Esophagus (tissue), 2 donors: Measurements from ENCODE around the gene PRSS8. TPM values are rescaled to one million over a fixed set of nuclear protein-coding genes. Genes with fewer than 3 reads are reported as not detected.
"Not testable (repeated sequence)": the region's sequence is repeated elsewhere in the genome, so short reads cannot be mapped to it uniquely, and the experiment has no call there.

ENCODE experiments used
- H3K27ac ChIP-seq, 2 donors: one replicate each; pipeline ENCODE4 v1.5.1; 2013; ENCODE audit warnings: low read depth in 2 of 2, mild to moderate bottlenecking in 2 of 2, inconsistent platforms in 1 of 2, low read length in 1 of 2, moderate library complexity in 1 of 2
- H3K27me3 ChIP-seq, 2 donors: one replicate each; pipeline ENCODE4 v1.6.1; 2013; ENCODE audit warnings: low read length in 2 of 2, control low read depth in 1 of 2, mild to moderate bottlenecking in 1 of 2; ENCODE audit not compliant: insufficient read depth in 2 of 2, control insufficient read depth in 1 of 2
- H3K36me3 ChIP-seq, 2 donors: one replicate each; pipeline ENCODE4 v1.6.1; 2013; ENCODE audit warnings: low read length in 1 of 2; ENCODE audit not compliant: control insufficient read depth in 2 of 2, insufficient read depth in 2 of 2
- H3K4me1 ChIP-seq, 2 donors: one replicate each; pipeline ENCODE4 v1.6.1; 2013; ENCODE audit warnings: low read length in 1 of 2; ENCODE audit not compliant: control insufficient read depth in 2 of 2, insufficient read depth in 2 of 2
- H3K4me3 ChIP-seq, 2 donors: one replicate each; pipeline ENCODE4 v1.5.1; 2013; ENCODE audit warnings: low read length in 2 of 2, mild to moderate bottlenecking in 2 of 2, low read depth in 1 of 2, moderate library complexity in 1 of 2
- H3K9me3 ChIP-seq, 2 donors: one replicate each; pipeline ENCODE4 v1.6.1; 2013; ENCODE audit warnings: mild to moderate bottlenecking in 2 of 2, low read depth in 1 of 2, low read length in 1 of 2, moderate library complexity in 1 of 2; ENCODE audit not compliant: control insufficient read depth in 2 of 2, insufficient read depth in 1 of 2
- WGBS, 2 donors: extraction: QIAGEN DNeasy Blood & Tissue Kit; methylation state at CpG; one replicate each; pipeline ENCODE4 v1.1.7; 2013; 5-methylcytosine and 5-hydroxymethylcytosine counted together
- polyA plus RNA-seq, 2 donors: library from polyadenylated mRNA; stranded (reverse); fragments of 200-250 nt; gene quantifications; one replicate each; pipeline ENCODE4 v1.2.3, GENCODE V29; 2013
- donor health status: healthy with polysubstance abuse.
- donor health status: Bipolar disorder and iron deficiency.

PRSS8 gene
- polyA plus RNA-seq, 2 donors = 64.3 to 201 TPM

GRCh38 chr16:31170048-31170447 is 34.5 kb upstream of the PRSS8 start:
- not testable (repeated sequence) for H3K36me3 ChIP-seq, H3K9me3 ChIP-seq, H3K4me3 ChIP-seq, H3K27ac ChIP-seq, H3K27me3 ChIP-seq, H3K4me1 ChIP-seq
- WGBS, 2 donors = no CpG with 5 or more reads among the region's 2 CpGs

GRCh38 chr16:31168848-31169247 is 33.3 kb upstream of the PRSS8 start:
- WGBS, 2 donors = 62 to 77% methylated on average over 2 of the region's 2 CpGs
- Histone ChIP-seq H3K27ac (no peak overlapping the region), H3K4me3 (no peak overlapping the region), H3K27me3 (no peaks in the 10 kb centered on the region), H3K9me3 (no peaks in the 10 kb centered on the region), H3K4me1 (no peaks in the 10 kb centered on the region), H3K36me3 (no peaks in the 10 kb centered on the region)

DNA sequence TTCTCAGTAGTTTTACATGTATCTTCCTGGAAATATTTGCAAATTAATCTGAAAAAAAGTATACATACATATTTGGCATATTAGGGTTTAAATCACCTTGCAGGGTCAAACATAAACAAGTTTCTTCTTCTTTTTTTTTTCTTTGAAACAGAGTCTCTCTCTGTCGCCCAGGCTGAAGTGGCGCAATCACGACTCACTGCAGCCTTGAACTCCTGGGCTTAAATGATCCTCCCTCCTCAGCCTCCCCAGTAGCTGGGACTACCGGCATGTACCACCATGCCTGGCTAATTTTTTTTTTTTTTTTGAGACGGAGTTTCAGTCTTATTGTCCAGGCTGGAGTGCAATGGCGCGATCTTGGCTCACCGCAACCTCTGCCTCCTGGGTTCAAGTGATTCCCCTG is 31.8 kb upstream of the PRSS8 start:
- no peaks in the 10 kb centered on the region for H3K27me3 ChIP-seq
- no peaks in the 10 kb centered on the region for H3K4me1 ChIP-seq
- H3K36me3 ChIP-seq = no peaks in the 10 kb centered on the region
- no peak overlapping the region for H3K4me3 ChIP-seq
- WGBS, 2 donors = 83 to 90% methylated on average over 8 of the region's 8 CpGs
- H3K27ac ChIP-seq = no peak overlapping the region
- no peaks in the 10 kb centered on the region for H3K9me3 ChIP-seq

DNA sequence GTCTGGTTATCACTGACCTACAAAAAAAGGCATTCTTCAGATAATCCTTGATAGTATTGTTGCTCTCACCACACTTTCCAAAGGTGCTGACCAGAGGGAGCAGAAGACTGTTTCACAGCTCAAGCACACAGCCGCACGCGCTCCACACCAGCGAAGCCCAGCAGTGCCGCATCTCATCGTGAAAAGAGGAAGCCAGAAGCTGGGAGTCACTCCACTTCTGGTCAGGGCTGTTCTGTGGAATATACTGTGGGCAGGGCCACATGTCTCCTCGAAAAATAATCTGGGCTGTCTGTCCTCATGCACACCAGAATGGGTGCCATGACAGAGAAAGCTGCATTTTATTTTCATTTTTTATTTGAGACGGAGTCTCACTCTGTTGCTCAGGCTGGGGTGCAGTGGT is 21.6 kb upstream of the PRSS8 start:
- Histone ChIP-seq H3K27me3 (no peaks in the 10 kb centered on the region), H3K4me3 (no peak overlapping the region)
- WGBS, 2 donors = 39 to 45% methylated on average over 8 of the region's 8 CpGs

DNA sequence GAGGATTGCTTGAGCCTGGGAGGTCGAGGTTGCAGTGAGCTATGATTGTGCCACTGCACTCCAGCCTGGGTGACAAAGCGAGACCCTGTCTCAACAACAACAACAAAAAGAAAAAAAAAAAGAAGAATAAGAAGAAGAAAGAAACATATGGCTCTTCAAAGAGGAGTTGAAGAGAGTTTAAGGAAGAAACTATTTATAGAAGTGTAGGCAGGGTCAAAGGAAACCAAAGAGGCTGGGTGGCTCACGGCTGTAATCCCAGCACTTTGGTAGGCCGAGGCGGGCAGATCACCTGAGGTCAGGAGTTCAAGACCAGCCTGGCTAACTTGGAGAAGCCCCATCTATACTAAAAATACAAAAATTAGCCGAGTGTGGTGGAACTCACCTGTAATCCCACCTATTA is 15.4 kb upstream of the PRSS8 start:
- WGBS, 2 donors = 86% methylated on average over 6 of the region's 6 CpGs
- H3K27me3 ChIP-seq, H3K9me3 ChIP-seq, H3K27ac ChIP-seq, H3K36me3 ChIP-seq, H3K4me1 ChIP-seq, H3K4me3 ChIP-seq: not testable (repeated sequence)

More for the DNA sequence above, 21.6 kb upstream of the PRSS8 start:
- H3K36me3 ChIP-seq = no peaks in the 10 kb centered on the region
- H3K27ac ChIP-seq = no peak overlapping the region
- no peaks in the 10 kb centered on the region for H3K9me3 ChIP-seq
- no peaks in the 10 kb centered on the region for H3K4me1 ChIP-seq

GRCh38 chr16:31149894-31150890 is 14.7 kb upstream of the PRSS8 start, which contains the start of gene PRSS36:
PRSS36 (minus strand) TSS chr16:31150066; CDS start chr16:31150035, 31 bp downstream.
- WGBS, 2 donors = 79 to 83% methylated on average over 11 of the region's 11 CpGs
- H3K4me1 ChIP-seq = peaks cover 4% of the 10 kb centered on the region in 2 donors
- H3K36me3 ChIP-seq = no peaks in the 10 kb centered on the region
- no peaks in the 10 kb centered on the region for H3K27me3 ChIP-seq
- H3K4me3 ChIP-seq = no peak within 1 kb of the TSS
- H3K9me3 ChIP-seq = no peaks in the 10 kb centered on the region
- no peak within 1 kb of the TSS for H3K27ac ChIP-seq

DNA sequence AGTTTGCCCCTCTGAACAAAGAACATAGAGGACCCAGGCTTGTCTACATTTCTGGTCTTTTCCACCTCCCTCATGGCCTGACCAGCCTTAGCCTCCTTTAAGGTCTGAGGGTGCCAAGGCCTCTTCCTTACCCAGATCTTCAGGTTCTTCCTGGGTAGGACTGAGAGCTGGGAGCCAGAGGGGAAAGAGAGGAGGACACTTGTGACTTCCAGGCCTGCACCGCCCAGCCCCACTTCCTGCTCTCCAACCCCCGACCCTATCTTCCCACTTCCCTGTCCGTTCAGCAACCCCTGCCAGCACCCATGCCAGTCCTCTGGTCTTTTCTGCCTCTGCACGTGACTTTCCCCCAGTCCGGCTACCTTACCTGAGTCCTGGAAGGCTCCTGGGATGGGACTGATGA is 13.8 kb upstream of the PRSS8 start:
- Histone ChIP-seq H3K27me3 (no peaks in the 10 kb centered on the region), H3K9me3 (no peaks in the 10 kb centered on the region), H3K27ac (no peak overlapping the region), H3K36me3 (no peaks in the 10 kb centered on the region), H3K4me1 (peaks cover 4% of the 10 kb centered on the region in 2 donors), H3K4me3 (no peak overlapping the region)
- WGBS, 2 donors = 69 to 78% methylated on average over 5 of the region's 5 CpGs

GRCh38 chr16:31148896-31149295 is 13.4 kb upstream of the PRSS8 start:
- H3K4me3 ChIP-seq = no peak overlapping the region
- H3K27me3 ChIP-seq = no peaks in the 10 kb centered on the region
- H3K36me3 ChIP-seq = no peaks in the 10 kb centered on the region
- H3K27ac ChIP-seq = no peak overlapping the region
- H3K4me1 ChIP-seq = peaks cover 4% of the 10 kb centered on the region in 2 donors
- 82 to 84% methylated on average over 23 to 25 of the region's 25 CpGs for WGBS, 2 donors
- no peaks in the 10 kb centered on the region for H3K9me3 ChIP-seq

GRCh38 chr16:31148281-31148728 is 12.8 kb upstream of the PRSS8 start:
- H3K4me3 ChIP-seq = peak overlapping the region; percentile 4 to 28

DNA sequence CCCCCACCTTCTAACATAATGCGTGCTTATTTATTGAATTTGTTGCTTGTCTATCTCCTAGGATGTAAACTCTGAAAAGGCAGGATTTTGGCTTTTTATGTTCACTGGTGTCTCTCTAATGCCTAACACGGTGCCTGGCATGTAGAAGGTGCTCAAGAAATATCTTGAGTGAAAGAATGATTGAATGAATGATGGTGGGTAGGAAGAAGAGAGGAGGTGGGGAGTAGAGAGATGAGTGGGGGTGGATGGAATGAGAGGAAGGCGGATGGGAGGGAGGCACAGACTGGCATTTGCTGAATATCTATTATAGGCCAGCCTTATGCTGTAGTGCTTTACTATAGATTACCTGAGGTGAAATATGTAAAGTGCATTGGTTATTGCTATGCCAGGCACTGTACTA is 12.0 kb upstream of the PRSS8 start:
- H3K36me3 ChIP-seq = no peaks in the 10 kb centered on the region
- 91 to 96% methylated on average over 3 of the region's 3 CpGs for WGBS, 2 donors
- no peak overlapping the region for H3K27ac ChIP-seq
- H3K4me1 ChIP-seq = peaks cover 4 to 9% of the 10 kb centered on the region in 2 donors
- no peaks in the 10 kb centered on the region for H3K27me3 ChIP-seq
- H3K9me3 ChIP-seq = no peaks in the 10 kb centered on the region
- H3K4me3 ChIP-seq = no peak overlapping the region

More at GRCh38 chr16:31148281-31148728, 12.8 kb upstream of the PRSS8 start:
- WGBS, 2 donors = 18% methylated on average over 37 to 40 of the region's 40 CpGs
- H3K27me3 ChIP-seq = no peaks in the 10 kb centered on the region
- H3K27ac ChIP-seq = no peak overlapping the region
- H3K9me3 ChIP-seq = no peaks in the 10 kb centered on the region
- H3K36me3 ChIP-seq = no peaks in the 10 kb centered on the region
- H3K4me1 ChIP-seq = peaks cover 4% of the 10 kb centered on the region in 2 donors
